ENCODE results near the gene SLC25A39. TPM values are rescaled to one million over a fixed set of nuclear protein-coding genes. Genes with fewer than 3 reads are reported as not detected.
"Not testable (repeated sequence)": the region's sequence is repeated elsewhere in the genome, so short reads cannot be mapped to it uniquely, and the experiment has no call there.

SLC25A39 gene
- total RNA-seq, 4 donors from 2014 or later: 136 to 154 (median 141) TPM

- Histone ChIP-seq H3K27ac (no peak overlapping the region), H3K4me1 (peaks cover 7 to 24% (median 18%) of the 10 kb centered on the region in 4 donors), H3K9me3 (no peaks in the 10 kb centered on the region), H3K36me3 (no peaks in the 10 kb centered on the region), H3K27me3 (peaks cover 4% of the 10 kb centered on the region), H3K4me3 (no peak overlapping the region)
- no peak for DNase-seq
- TF ChIP-seq CTCF (IDR thresholded peaks at IDR 0.05) (no peak), POLR2A (IDR thresholded peaks at IDR 0.05) (no peak), EP300 (IDR thresholded peaks at IDR 0.05; ENCODE audit: low read depth) (no peak), POLR2AphosphoS5 (IDR thresholded peaks at IDR 0.05) (no peak)
- WGBS, 2 donors (ENCODE audit: low coverage in 1 of 2): 77 to 86% methylated on average over 9 to 11 of the region's 11 CpGs
- intact Hi-C loops (cut with DNase I; ENCODE audit: low total_unique reads): no loop called here
- in situ Hi-C loops (cut with MboI; ENCODE audit: low pct_ligation_motif_present in 1 of 4, low pct_unique_long_range_greater_than_20kb in 1 of 4, low sequenced_read_pairs in 3 of 4): no loop called here
These were observed 19.0 kb upstream of the SLC25A39 start for GRCh38 chr17:44343510-44344209.

GRCh38 chr17:44340553-44340952 lies 15.9 kb upstream of the SLC25A39 start:
- in situ Hi-C loops (cut with MboI; ENCODE audit: low pct_ligation_motif_present in 1 of 4, low pct_unique_long_range_greater_than_20kb in 1 of 4, low sequenced_read_pairs in 3 of 4); DNase-seq; H3K4me1 ChIP-seq; H3K27ac ChIP-seq; H3K36me3 ChIP-seq; H3K4me3 ChIP-seq; H3K9me3 ChIP-seq; H3K27me3 ChIP-seq; intact Hi-C loops (cut with DNase I; ENCODE audit: low total_unique reads): not testable (repeated sequence)
- WGBS, 2 donors (ENCODE audit: low coverage in 1 of 2): 40 to 64% methylated on average over 1 to 5 of the region's 5 CpGs

- intact Hi-C loops (cut with DNase I; ENCODE audit: low total_unique reads) (no loop called here), in situ Hi-C loops (cut with MboI; ENCODE audit: low pct_ligation_motif_present in 1 of 4, low pct_unique_long_range_greater_than_20kb in 1 of 4, low sequenced_read_pairs in 3 of 4) (no loop called here)
- TF ChIP-seq POLR2A (IDR thresholded peaks at IDR 0.05): no peak
- TF ChIP-seq POLR2AphosphoS5 (IDR thresholded peaks at IDR 0.05): no peak
- no peak for TF ChIP-seq CTCF (IDR thresholded peaks at IDR 0.05)
- TF ChIP-seq EP300 (IDR thresholded peaks at IDR 0.05; ENCODE audit: low read depth): no peak
- H3K4me1 ChIP-seq: no peaks in the 10 kb centered on the region
- 63% methylated on average over 6 of the region's 6 CpGs; no CpG with 5 or more reads in 1 of the 2 donors for WGBS, 2 donors (ENCODE audit: low coverage in 1 of 2)
- no peaks in the 10 kb centered on the region for H3K36me3 ChIP-seq
- no peak overlapping the region for H3K4me3 ChIP-seq
- peaks cover 9% of the 10 kb centered on the region for H3K27me3 ChIP-seq
- no peak overlapping the region for H3K27ac ChIP-seq
- DNase-seq: no peak
- H3K9me3 ChIP-seq: no peaks in the 10 kb centered on the region
These were observed 14.1 kb upstream of the SLC25A39 start for GRCh38 chr17:44338702-44339101.

GRCh38 chr17:44335968-44336367 lies 11.3 kb upstream of the SLC25A39 start:
- WGBS, 2 donors (ENCODE audit: low coverage in 1 of 2): 56 to 60% methylated on average over 1 to 5 of the region's 5 CpGs
- no peak for DNase-seq
- Histone ChIP-seq H3K4me3 (no peak overlapping the region), H3K4me1 (peaks cover 0 to 13% (median 0%) of the 10 kb centered on the region in 4 donors), H3K27me3 (peaks cover 9% of the 10 kb centered on the region), H3K36me3 (no peaks in the 10 kb centered on the region), H3K9me3 (no peaks in the 10 kb centered on the region), H3K27ac (no peak overlapping the region)
- TF ChIP-seq POLR2A (IDR thresholded peaks at IDR 0.05) (no peak), POLR2AphosphoS5 (IDR thresholded peaks at IDR 0.05) (no peak), EP300 (IDR thresholded peaks at IDR 0.05; ENCODE audit: low read depth) (no peak), CTCF (IDR thresholded peaks at IDR 0.05) (no peak)
- intact Hi-C loops (cut with DNase I; ENCODE audit: low total_unique reads) (no loop called here), in situ Hi-C loops (cut with MboI; ENCODE audit: low pct_ligation_motif_present in 1 of 4, low pct_unique_long_range_greater_than_20kb in 1 of 4, low sequenced_read_pairs in 3 of 4) (no loop called here)

GRCh38 chr17:44335564-44335963 lies 10.9 kb upstream of the SLC25A39 start:
- H3K27ac ChIP-seq: no peak overlapping the region
- in situ Hi-C loops (cut with MboI; ENCODE audit: low pct_ligation_motif_present in 1 of 4, low pct_unique_long_range_greater_than_20kb in 1 of 4, low sequenced_read_pairs in 3 of 4) (no loop called here), intact Hi-C loops (cut with DNase I; ENCODE audit: low total_unique reads) (no loop called here)
- 62 to 82% methylated on average over 3 of the region's 3 CpGs for WGBS, 2 donors (ENCODE audit: low coverage in 1 of 2)
- no peaks in the 10 kb centered on the region for H3K36me3 ChIP-seq
- peaks cover 0 to 14% (median 0%) of the 10 kb centered on the region in 4 donors for H3K4me1 ChIP-seq
- DNase-seq: no peak
- peaks cover 9% of the 10 kb centered on the region for H3K27me3 ChIP-seq
- no peak for TF ChIP-seq EP300 (IDR thresholded peaks at IDR 0.05; ENCODE audit: low read depth)
- no peak for TF ChIP-seq POLR2A (IDR thresholded peaks at IDR 0.05)
- no peak for TF ChIP-seq CTCF (IDR thresholded peaks at IDR 0.05)
- TF ChIP-seq POLR2AphosphoS5 (IDR thresholded peaks at IDR 0.05): no peak
- no peak overlapping the region for H3K4me3 ChIP-seq
- no peaks in the 10 kb centered on the region for H3K9me3 ChIP-seq

Data from transverse colon (tissue), 4 donors.